ENCODE measurements around the gene WFDC1. TPM values are rescaled to one million over a fixed set of nuclear protein-coding genes. Genes with fewer than 3 reads are reported as not detected.
"Not testable (repeated sequence)": the region's sequence is repeated elsewhere in the genome, so short reads cannot be mapped to it uniquely, and the experiment has no call there.

The WFDC1 gene
- total RNA-seq, 4 donors from 2014 or later: 2.3 to 7.6 (median 5.0) TPM

DNA sequence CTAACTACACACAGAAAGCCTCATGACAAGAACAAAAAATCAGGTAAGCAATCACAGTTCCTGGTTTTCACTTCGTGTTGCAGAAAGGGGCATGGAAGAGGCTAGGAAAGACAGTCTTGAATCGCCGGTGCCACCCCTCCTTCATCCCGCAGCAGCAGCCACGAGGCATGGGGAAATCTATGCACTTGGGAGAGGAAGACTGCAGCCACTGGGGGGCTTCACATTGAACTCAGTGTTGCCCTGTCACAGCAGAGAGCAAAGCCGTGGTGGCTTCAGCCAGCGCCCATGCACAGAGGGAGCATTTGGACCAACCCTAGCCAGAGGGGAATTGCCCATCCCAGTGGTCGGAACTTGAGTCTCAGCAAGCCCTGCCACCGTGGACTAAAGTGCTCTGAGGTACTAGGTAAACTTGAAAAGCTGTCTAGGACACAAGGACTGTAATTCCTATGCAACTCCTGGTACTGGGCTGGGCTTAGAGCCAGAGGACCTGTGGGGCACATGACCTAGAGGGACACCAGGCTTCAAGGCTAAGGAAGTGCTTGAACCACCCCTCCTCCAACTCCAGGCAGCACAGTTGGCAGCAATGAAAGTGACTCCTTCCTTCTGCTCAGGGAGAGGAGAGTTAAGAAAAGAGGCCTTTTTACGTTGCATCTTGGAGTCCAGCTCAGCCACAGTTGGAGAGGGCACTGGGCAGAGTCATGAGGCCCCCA, 38.5 kb downstream of the WFDC1 start:
- no peak overlapping the region for H3K4me3 ChIP-seq
- no peak for DNase-seq
- H3K4me1 ChIP-seq: no peaks in the 10 kb centered on the region
- peaks cover 0 to 5% (median 3%) of the 10 kb centered on the region in 3 donors for H3K9me3 ChIP-seq
- 57 to 82% methylated on average over 5 to 8 of the region's 10 CpGs for WGBS, 2 donors
- H3K27ac ChIP-seq: no peak overlapping the region
- no peaks in the 10 kb centered on the region for H3K36me3 ChIP-seq
- H3K27me3 ChIP-seq: no peaks in the 10 kb centered on the region
- TF ChIP-seq, protein P1, sequence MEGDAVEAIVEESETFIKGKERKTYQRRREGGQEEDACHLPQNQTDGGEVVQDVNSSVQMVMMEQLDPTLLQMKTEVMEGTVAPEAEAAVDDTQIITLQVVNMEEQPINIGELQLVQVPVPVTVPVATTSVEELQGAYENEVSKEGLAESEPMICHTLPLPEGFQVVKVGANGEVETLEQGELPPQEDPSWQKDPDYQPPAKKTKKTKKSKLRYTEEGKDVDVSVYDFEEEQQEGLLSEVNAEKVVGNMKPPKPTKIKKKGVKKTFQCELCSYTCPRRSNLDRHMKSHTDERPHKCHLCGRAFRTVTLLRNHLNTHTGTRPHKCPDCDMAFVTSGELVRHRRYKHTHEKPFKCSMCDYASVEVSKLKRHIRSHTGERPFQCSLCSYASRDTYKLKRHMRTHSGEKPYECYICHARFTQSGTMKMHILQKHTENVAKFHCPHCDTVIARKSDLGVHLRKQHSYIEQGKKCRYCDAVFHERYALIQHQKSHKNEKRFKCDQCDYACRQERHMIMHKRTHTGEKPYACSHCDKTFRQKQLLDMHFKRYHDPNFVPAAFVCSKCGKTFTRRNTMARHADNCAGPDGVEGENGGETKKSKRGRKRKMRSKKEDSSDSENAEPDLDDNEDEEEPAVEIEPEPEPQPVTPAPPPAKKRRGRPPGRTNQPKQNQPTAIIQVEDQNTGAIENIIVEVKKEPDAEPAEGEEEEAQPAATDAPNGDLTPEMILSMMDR (IDR thresholded peaks at IDR 0.05): no peak
- TF ChIP-seq POLR2A (IDR thresholded peaks at IDR 0.05): no peak
- intact Hi-C loops (cut with DNase I): no loop called here

DNA sequence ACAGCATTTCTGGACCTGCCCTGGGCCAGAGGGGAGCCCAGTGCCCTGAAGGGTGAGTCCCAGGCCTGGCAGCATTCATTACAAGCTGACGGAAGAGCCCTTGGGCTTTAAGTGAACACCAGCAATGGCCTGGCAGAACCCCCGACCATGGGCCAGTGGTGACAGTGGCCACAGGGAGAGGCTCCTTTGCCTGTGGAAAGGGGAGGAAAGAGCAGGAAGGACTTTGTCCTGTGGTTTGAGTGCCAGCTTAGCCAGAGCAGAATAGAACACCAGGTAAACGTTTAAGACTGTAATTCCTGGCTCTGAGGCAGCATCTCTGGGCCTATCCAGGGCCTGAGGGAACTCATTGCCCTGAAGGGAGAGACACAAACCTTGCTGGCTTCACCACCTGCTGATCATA, 39.4 kb downstream of the WFDC1 start:
- Histone ChIP-seq H3K27me3 (no peaks in the 10 kb centered on the region), H3K27ac (no peak overlapping the region), H3K4me3 (no peak overlapping the region), H3K9me3 (peaks cover 0 to 5% (median 4%) of the 10 kb centered on the region in 3 donors), H3K4me1 (no peaks in the 10 kb centered on the region), H3K36me3 (no peaks in the 10 kb centered on the region)
- intact Hi-C loops (cut with DNase I): no loop called here
- TF ChIP-seq, protein P1 (IDR thresholded peaks at IDR 0.05): no peak
- TF ChIP-seq POLR2A (IDR thresholded peaks at IDR 0.05): no peak
- no peak for DNase-seq
- WGBS, 2 donors: 77 to 100% methylated on average over 1 to 3 of the region's 3 CpGs

DNA sequence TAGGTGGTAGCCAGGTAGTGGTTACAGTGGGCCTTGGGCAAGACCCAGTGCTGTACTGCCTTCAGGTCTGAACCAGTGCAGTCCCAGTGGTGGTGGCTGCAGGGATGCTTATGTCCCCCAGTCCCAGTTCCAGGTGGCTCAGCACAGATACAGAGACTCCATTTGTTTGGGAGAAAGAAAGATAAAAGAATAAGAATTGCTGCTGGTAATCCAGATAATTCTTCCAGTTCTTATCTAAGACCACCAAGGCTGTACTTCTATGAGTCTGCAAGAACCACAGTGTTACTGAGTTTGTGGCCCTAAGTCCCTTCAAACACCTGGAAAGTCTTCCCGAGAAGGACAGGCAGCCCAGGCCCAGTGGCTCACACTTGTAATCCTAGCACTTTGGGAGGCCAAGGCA, 39.8 kb downstream of the WFDC1 start:
- no peaks in the 10 kb centered on the region for H3K4me1 ChIP-seq
- H3K27me3 ChIP-seq: no peaks in the 10 kb centered on the region
- no peak for DNase-seq
- intact Hi-C loops (cut with DNase I): no loop called here
- H3K36me3 ChIP-seq: no peaks in the 10 kb centered on the region
- peaks cover 0 to 5% (median 4%) of the 10 kb centered on the region in 3 donors for H3K9me3 ChIP-seq
- no peak overlapping the region for H3K4me3 ChIP-seq
- H3K27ac ChIP-seq: no peak overlapping the region
- TF ChIP-seq, protein P1 (IDR thresholded peaks at IDR 0.05): no peak
- TF ChIP-seq POLR2A (IDR thresholded peaks at IDR 0.05): no peak
- WGBS, 2 donors: 80 to 100% methylated on average over 1 of the region's 1 CpG

DNA sequence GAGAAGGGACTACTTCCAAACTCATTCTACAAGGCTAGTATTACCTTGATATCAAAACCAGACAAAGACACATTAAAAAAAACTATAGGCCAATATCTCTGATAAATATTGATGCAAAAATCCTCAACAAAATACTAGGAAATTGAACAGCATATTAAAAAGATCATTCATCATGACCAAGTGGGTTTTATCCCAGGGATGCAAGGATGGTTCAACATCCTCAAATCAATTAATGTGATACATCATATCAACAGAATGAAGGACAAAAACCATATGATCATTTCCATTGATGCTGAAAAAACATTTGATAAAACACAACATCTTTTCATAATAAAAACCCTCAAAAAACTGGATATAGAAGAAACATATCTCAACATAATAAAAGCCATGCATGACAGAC, 42.6 kb downstream of the WFDC1 start:
- intact Hi-C loops (cut with DNase I); H3K9me3 ChIP-seq; H3K27me3 ChIP-seq; DNase-seq; H3K4me1 ChIP-seq; H3K27ac ChIP-seq; H3K4me3 ChIP-seq; H3K36me3 ChIP-seq: not testable (repeated sequence)

DNA sequence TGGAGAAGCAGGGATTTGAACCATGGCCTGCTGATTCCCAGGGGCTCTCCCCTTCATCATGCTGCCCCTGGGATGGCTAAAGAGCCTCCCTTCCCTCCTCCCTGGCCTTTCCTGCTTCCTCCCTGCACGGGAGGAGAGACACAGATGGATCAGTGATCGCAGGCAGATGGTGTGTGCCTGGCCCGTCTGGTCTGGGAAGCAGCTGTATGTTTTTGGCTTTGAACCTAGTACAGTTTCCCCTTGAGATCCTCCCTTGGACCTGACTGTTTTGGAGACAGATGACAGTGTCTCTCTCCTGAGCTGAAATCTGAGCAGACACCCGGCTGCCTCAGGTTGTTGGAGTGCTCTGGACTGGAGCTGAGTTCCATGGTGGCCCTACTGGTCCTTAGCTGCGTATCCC, 44.6 kb downstream of the WFDC1 start:
- intact Hi-C loops (cut with DNase I): no loop called here

More for the DNA sequence above, 44.6 kb downstream of the WFDC1 start:
- Histone ChIP-seq H3K27me3 (no peaks in the 10 kb centered on the region), H3K27ac (no peak overlapping the region), H3K4me1 (peaks cover 0 to 6% (median 5%) of the 10 kb centered on the region in 3 donors), H3K4me3 (no peak overlapping the region), H3K9me3 (peaks cover 0 to 5% (median 4%) of the 10 kb centered on the region in 3 donors), H3K36me3 (no peaks in the 10 kb centered on the region)
- TF ChIP-seq POLR2A (IDR thresholded peaks at IDR 0.05): no peak
- TF ChIP-seq, protein P1 (IDR thresholded peaks at IDR 0.05): no peak
- DNase-seq: no peak
- WGBS, 2 donors: 61 to 75% methylated on average over 2 of the region's 5 CpGs
